OCI-LY1 (cell line): ENCODE results near the gene CHID1.

Source experiments
- EZH2 ChIP-seq: fragments of 200-600 bp; sonication (generic), shearing (Covaris generic); IDR thresholded peaks from 2 replicates; pipeline ENCODE4 v1.8.0; 2017; ENCODE audit warnings: borderline replicate concordance, mixed run types, mild to moderate bottlenecking, antibody characterized with exemption, low read length, moderate library complexity, mixed read lengths
- TF ChIP-seq, protein P1 (sequence below): fragments of 200-600 bp; sonication (generic), shearing (Covaris generic); IDR thresholded peaks from 2 replicates; pipeline ENCODE4 v1.5.1; 2017; ENCODE audit warnings: mild to moderate bottlenecking, antibody characterized with exemption, low read length, moderate library complexity, mixed read lengths

DNA sequence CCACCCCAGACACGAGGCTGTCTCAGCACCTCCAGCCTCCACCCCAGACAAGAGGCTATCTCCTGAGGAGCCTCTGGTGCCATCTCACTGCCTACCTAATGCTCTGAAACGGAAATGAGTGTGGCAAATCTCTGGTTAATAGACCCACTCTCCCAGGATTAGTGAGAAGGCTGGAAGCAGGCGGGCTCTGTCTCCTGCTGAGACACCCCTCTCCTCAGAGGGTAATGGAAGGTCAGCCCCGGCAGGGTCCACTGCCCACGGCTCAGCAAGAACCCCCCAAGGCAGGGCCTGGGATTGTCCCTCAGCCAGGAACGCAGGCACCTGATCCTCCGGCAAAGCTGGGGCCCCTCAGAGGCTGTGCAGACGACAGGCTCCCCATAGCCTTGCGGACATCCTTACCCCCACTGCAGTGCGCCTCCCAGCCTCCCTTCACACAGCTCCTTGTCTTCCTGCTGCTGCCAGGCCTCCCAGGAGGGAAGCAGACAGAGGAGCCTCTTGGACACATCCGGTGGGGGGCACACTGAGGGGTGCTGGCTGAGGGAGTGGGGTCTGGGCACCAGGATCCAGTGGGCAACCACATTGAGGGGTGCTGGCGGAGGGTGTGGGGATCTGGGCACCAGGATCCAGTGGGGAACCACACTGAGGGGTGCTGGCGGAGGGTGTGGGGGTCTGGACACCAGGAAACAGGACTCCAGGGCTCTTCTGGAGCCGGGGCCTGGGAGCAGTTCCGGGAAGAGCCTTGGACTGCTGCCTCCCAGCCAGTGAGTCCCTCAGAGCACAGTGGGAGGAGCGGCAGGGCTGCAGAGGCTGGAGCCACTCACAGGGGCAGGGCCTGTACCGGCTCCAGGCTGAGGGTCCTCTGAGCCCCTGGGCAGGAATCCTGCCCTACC, 13.1 kb downstream of the CHID1 start:
- TF ChIP-seq, protein P1, sequence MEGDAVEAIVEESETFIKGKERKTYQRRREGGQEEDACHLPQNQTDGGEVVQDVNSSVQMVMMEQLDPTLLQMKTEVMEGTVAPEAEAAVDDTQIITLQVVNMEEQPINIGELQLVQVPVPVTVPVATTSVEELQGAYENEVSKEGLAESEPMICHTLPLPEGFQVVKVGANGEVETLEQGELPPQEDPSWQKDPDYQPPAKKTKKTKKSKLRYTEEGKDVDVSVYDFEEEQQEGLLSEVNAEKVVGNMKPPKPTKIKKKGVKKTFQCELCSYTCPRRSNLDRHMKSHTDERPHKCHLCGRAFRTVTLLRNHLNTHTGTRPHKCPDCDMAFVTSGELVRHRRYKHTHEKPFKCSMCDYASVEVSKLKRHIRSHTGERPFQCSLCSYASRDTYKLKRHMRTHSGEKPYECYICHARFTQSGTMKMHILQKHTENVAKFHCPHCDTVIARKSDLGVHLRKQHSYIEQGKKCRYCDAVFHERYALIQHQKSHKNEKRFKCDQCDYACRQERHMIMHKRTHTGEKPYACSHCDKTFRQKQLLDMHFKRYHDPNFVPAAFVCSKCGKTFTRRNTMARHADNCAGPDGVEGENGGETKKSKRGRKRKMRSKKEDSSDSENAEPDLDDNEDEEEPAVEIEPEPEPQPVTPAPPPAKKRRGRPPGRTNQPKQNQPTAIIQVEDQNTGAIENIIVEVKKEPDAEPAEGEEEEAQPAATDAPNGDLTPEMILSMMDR, result no peak
- no peak for TF ChIP-seq EZH2
